ENCODE measurements around the gene PFN3.
"Not testable (repeated sequence)": the region's sequence is repeated elsewhere in the genome, so short reads cannot be mapped to it uniquely, and the experiment has no call there.

Gene PFN3

DNA sequence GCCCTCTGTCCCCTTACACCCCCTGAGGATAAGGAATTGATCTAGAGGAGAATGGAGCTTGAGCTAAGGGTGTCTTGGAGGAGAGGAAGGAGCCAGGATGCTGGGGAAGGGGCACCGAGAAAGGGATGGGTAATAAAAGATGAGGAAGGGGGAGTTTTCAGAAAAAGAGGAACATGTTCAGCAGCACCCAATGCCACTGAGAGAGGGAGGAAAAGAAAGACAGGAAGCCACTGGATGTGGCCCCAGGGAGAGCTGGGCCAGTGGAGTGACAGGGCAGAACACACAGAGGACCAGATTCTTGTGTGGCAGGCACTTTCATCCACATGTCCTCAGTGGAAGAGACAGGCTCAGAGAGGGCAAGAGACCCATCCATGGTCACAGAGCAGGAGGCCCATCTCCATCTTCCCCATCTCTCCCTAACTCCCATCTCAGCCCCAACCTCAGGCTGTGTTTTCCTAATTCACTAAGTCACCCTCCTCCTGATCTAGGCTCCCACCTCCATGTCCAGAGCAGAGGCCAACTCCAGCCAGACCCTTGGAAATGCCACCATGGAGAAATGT is 7.2 kb downstream of the PFN3 start:
- DNase-seq (ENCODE audit: low read depth) = no peak

- no peak for DNase-seq (ENCODE audit: low read depth)
Observed at GRCh38 chr5:177392765-177393164, 7.7 kb downstream of the PFN3 start.

- DNase-seq (ENCODE audit: low read depth) = no peak
Observed at GRCh38 chr5:177390363-177391300, 9.8 kb downstream of the PFN3 start.

DNA sequence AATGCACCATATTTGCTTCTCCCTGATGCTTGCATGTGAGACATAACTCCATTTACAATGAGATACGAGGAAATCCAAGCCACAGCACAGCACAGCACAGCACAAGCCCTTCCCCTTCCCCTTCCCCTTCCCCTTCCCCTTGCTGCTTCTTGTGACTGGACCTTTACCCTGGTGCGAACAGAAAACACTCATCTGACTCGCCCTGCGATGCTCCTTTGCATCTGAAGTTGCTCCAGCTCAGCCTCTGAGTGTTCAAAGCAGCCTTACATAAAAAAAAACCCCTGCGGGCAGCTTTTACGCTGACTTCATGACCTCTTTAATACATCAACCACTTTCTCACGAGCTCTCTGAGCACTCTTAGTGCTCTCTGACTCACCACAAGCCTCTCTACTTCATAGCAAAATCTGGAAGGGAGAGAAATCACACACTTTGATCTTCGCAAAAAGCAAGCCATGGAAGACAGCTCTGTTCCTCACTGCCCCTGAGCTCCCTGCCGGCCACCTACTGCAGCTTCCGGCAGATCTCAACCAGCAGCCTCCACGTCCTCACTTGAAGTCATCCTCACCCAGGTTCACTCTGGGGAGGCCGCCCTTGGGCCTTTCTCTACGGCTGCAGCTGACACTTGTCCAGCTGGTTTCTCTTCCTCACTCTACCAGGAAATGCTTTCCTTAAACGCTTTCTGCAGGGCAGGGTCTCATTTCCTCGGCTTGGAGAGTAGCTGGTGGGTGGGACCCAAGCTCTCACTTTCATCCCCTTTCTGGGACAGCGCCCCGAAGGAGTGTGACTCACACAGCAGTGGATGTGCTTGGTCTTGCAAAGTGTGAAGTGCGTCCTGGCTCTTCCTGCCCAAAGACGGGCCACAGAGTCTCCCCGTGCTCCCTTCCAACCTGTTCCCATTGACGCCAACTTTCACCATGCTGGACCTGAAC is 11.0 kb downstream of the PFN3 start:
- peak; percentile 75 for DNase-seq (ENCODE audit: low read depth)

- no peak for DNase-seq (ENCODE audit: low read depth)
Observed at GRCh38 chr5:177388521-177389052, 11.9 kb downstream of the PFN3 start.

- no peak for DNase-seq (ENCODE audit: low read depth)
Observed at GRCh38 chr5:177387405-177387804, 13.1 kb downstream of the PFN3 start.

- no peak for DNase-seq (ENCODE audit: low read depth)
Observed at GRCh38 chr5:177386542-177386941, 13.9 kb downstream of the PFN3 start.

DNA sequence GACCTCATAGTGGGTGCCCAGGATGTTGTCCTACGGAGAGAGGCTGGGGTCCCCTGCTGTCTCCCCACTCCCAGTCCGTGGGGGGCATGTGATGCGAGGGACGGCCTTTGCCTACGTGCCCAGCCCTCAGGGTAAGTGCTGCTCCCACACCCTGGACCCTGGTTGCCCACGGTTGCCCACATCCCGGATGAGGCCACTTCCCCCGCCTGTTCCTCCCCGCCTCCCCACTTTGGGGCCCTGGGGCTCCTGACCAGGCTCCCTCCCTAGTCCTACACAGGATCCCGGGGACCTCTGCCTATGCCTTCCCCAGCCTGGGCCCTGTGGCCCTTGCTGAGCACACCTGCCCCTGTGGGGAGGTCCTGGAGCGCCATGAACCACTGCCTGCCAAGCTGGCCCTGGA is 14.7 kb downstream of the PFN3 start:
- DNase-seq (ENCODE audit: low read depth) = no peak

DNA sequence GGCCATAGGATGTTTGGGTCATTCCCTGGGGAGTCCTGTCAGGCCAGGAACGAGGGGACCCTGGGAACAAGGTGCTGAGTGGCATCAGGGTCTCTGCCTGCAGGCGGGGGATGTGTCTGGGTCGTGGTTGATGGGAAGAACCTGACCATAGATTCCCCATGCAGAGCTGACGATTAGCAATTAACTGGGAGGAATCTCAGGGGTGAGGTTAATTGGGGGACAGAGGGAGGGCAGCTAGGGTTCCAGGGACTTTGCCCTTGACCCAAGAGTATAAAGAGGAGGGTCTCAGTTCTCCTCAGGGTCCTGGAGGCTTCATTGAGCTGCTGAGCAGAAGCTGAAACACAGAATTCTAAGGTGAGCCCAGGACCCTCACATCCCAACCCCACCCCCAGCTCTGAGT is 16.3 kb downstream of the PFN3 start, which contains the start of gene SLC34A1:
SLC34A1 (plus strand) TSS at position 301 of the 400 bp plus-strand sequence. CDS start 1,308 bp downstream, outside the sequence.
- no peak for DNase-seq (ENCODE audit: low read depth)

GRCh38 chr5:177383181-177383580 is 17.3 kb downstream of the PFN3 start:
- DNase-seq (ENCODE audit: low read depth) = no peak

GRCh38 chr5:177382423-177383029 is 17.9 kb downstream of the PFN3 start:
- DNase-seq (ENCODE audit: low read depth) = no peak

DNA sequence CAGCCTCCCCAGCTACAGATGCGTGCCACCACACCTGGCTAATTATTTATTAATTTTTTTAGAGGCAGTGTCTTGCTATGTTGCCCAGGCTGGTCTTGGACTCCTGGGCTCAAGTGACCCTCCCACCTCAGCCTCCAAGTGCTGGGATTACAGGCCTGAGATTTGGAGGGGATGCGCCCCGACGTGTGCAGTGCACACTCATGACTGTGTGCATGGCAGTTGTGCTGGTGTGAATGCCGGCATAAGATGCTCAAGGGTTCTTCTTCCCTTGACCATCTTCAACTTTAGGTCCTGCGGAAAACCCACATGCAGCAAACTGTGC is 19.7 kb downstream of the PFN3 start:
- DNase-seq (ENCODE audit: low read depth) = no peak

DNA sequence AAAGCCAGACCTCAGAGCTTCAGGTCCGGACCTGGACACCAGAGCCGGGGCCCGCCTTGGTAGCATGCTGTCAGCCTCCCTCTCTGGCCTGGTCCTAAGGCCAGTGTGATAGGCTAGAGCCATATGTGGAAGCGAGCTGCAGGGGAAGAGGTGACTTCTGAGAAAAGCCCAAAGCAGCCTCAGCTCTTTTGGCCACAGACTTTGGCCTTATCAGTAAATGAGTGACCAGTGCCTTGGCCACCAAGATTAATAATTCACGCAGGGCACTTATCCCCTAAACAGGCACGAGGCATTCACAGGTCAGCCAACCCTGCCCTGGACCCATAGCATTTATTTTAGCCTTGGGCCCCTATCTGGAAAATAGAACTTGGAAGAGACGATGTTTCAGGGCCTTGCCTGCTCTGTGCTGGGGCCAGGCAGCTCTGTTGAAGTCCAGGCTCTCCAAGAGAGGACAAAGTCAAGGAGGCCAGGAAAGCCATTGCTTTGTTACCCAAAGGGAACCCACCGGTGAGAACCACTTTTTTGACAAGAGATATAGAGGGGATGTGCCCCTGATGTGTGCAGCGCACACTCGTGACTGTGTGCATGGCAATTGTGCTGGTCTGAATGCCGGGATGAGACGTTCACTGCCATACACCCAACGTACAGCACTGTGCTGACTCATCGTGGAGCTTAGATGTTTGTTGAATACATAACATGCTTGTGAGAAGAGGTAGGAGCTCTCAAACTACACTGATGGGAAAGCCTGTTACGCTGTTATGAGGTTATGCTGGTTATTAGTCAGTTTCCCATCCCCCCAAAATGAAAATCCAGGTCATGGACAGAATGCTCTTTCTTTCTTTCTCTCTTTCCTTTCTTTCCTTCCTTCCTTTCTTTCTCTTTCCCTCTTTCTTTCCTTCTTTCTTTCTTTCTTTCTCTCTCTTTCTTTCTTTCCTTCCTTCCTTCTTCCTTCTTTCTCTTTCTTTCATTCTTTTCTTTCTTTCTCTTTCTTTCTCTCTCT is 21.3 kb downstream of the PFN3 start:
- no peak for DNase-seq (ENCODE audit: low read depth)

DNA sequence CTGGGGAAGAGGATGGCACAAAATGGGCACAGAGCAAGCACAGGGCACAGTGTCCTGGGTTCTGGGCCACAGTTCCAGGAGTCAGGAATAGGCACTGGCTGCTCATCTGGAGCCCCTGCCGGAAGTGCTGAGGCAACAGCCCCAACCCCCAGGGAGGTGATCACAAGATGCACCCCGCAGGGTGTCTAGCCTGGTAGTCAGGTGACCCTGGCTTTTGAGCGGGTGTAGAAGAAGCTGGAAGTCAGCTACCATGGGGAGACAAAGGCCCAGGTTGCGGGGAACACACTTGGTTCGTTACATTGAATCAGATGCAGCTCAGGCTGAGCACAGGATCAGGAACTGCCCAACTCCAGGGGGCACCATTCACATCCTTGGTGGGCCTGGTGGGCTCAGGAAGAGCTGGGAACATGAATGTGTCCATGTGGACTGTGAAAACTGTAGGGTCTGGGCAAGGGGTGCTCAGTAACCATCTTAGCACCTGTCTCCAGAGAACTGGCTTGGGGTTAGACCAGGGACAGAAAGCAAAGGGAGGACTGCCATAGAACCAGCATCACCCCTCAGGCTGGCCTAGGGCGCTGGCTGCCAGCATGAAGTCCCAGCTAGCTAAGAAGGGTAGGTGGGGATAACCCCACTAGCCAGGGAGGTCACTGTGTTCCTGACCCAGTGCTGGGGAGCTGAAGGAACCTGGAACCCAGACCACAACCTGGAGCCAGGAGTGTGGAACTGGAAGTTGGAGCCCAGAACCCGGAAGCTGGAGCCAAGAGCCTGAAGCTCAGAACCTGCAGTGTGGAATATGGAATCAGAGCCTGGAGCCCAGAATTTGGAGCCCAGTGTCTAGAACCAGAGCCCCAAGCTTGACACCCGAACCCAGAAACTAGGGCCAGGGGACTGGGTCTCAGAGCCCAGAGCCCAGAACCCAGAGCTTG is 22.3 kb downstream of the PFN3 start:
- DNase-seq (ENCODE audit: low read depth) = no peak

GRCh38 chr5:177376107-177376506 is 24.4 kb downstream of the PFN3 start:
- DNase-seq (ENCODE audit: low read depth) = no peak

DNA sequence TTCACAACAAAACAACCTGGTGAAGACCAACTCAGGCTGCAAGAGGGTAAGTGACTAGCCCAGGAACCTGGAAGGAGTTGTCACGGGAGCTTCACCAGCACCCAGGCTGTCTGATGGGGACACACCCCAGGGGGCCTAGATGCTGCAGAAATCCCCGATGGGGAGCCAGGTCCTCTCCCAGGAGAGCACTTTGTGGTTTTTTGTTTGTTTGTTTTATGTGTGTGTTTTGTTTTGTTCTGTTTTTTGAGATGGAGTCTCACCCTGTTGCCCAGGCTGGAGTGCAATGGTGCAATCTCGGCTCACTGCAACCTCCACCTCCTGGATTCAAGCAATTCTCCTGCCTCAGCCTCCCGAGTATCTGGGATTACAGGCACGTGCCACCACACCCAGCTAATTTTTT is 24.9 kb downstream of the PFN3 start:
- DNase-seq (ENCODE audit: low read depth) = not testable (repeated sequence)

DNA sequence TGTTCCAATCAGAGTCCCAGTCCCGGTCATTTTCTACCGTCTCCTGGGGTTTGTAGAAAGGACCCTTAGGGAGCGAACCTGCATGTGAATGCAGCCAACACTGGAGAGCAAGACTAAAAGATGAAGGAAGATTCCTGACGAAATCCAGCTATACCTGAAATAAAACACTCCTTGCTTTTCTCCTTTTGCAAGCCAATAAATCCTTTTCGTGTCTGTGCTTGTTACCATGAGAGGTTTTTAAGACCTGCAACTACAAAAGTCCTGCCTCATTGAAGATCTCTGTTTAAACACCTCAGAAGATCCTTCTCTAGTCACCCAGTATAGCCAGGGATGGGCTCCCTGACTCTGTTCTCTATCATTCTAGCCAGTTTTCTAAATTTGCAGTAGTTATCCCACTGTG is 26.2 kb downstream of the PFN3 start:
- no peak for DNase-seq (ENCODE audit: low read depth)

GRCh38 chr5:177373806-177374205 is 26.7 kb downstream of the PFN3 start:
- no peak for DNase-seq (ENCODE audit: low read depth)

GRCh38 chr5:177372910-177373309 is 27.6 kb downstream of the PFN3 start:
- no peak for DNase-seq (ENCODE audit: low read depth)

All from GM04503 (cell line).